ENCODE results near the gene PPP1R37. TPM values are rescaled to one million over a fixed set of nuclear protein-coding genes. Genes with fewer than 3 reads are reported as not detected.

Gene PPP1R37
- total and polyA plus RNA-seq, 2 of the 13 experiments (the other 11 are each of a cell fraction or from before 2014, with no cell fraction given) = 9.0 to 14.3 TPM

DNA sequence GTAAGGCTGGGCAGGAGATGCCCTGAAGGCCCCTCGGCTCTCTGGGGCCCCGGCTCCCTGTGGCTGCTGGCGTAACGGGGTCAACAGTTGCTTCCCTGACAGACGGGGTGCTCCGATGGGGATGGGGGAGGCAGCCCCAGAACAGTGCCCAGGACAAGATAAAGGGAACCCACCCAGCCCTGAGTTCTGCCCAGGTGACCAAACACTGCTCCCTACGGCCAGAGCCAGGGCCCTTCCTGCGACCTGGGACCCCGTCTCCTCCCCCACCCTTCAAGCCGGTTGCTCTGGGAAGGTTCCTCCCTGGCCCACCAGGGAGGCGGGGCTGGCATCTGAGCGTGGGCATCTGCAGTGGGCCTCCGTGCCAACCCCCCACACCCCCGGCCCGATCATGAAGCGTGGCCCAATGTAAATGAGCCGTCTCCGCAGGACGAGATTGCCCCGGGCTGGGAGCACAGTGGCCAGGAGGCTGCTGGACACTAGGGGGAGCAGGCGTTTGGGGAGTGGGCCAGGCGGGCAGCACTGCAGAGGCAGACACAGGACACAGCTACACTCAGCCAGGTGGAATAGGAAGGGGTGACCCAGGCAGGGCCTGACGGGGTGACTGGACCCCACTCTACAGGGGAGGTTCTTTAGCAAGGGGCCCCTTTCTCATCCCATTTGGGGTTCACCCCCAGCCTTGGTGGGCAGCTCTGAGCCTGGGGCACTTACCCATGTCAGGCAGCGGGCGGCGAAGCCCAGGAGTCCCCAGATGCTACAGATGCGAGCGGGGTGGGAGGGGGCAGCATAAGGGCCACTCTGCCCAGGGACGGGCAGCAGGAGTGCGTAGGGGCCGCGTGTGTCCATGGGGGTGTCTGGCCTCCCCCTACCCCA, 69.0 kb downstream of the PPP1R37 start (continued):
- TF ChIP-seq NFKB2 (CRISPR knock-in tag; IDR thresholded peaks at IDR 0.05; ENCODE audit: borderline replicate concordance) (peak; percentile 38; the same call in 1 of the 2 replicates), ZZZ3 (CRISPR knock-in tag; IDR thresholded peaks at IDR 0.05; ENCODE audit: borderline replicate concordance) (no peak), FOXJ3 (CRISPR knock-in tag; IDR thresholded peaks at IDR 0.05; ENCODE audit: borderline replicate concordance) (no peak), SPEN (CRISPR knock-in tag; IDR thresholded peaks at IDR 0.05; ENCODE audit: low read depth) (0 out of 2 replicates have a peak, but pooled peaks have one; percentile 27), THAP11 (CRISPR knock-in tag; IDR thresholded peaks at IDR 0.05) (no peak), EEA1 (CRISPR knock-in tag; IDR thresholded peaks at IDR 0.05; ENCODE audit: borderline replicate concordance) (0 out of 2 replicates have a peak, but pooled peaks have one; percentile 15), NBN (conservative IDR thresholded peaks at IDR 0.05) (no peak), POLR2AphosphoS2 (IDR thresholded peaks at IDR 0.05; ENCODE audit: low read depth, low read length) (no peak), ZNF24 (IDR thresholded peaks at IDR 0.05) (no peak), DNMT3B (CRISPR knock-in tag; conservative IDR thresholded peaks at IDR 0.05) (no peak), KLF9 (CRISPR knock-in tag; IDR thresholded peaks at IDR 0.05; ENCODE audit: low read depth) (no peak)
- TF ChIP-seq, protein P1, sequence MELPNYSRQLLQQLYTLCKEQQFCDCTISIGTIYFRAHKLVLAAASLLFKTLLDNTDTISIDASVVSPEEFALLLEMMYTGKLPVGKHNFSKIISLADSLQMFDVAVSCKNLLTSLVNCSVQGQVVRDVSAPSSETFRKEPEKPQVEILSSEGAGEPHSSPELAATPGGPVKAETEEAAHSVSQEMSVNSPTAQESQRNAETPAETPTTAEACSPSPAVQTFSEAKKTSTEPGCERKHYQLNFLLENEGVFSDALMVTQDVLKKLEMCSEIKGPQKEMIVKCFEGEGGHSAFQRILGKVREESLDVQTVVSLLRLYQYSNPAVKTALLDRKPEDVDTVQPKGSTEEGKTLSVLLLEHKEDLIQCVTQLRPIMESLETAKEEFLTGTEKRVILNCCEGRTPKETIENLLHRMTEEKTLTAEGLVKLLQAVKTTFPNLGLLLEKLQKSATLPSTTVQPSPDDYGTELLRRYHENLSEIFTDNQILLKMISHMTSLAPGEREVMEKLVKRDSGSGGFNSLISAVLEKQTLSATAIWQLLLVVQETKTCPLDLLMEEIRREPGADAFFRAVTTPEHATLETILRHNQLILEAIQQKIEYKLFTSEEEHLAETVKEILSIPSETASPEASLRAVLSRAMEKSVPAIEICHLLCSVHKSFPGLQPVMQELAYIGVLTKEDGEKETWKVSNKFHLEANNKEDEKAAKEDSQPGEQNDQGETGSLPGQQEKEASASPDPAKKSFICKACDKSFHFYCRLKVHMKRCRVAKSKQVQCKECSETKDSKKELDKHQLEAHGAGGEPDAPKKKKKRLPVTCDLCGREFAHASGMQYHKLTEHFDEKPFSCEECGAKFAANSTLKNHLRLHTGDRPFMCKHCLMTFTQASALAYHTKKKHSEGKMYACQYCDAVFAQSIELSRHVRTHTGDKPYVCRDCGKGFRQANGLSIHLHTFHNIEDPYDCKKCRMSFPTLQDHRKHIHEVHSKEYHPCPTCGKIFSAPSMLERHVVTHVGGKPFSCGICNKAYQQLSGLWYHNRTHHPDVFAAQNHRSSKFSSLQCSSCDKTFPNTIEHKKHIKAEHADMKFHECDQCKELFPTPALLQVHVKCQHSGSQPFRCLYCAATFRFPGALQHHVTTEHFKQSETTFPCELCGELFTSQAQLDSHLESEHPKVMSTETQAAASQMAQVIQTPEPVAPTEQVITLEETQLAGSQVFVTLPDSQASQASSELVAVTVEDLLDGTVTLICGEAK (IDR thresholded peaks at IDR 0.05) = no peak
- TF ChIP-seq, protein P1 (CRISPR knock-in tag; IDR thresholded peaks at IDR 0.05) = peak; percentile 25; the same call in 1 of the 2 replicates
- TF ChIP-seq, protein P2, sequence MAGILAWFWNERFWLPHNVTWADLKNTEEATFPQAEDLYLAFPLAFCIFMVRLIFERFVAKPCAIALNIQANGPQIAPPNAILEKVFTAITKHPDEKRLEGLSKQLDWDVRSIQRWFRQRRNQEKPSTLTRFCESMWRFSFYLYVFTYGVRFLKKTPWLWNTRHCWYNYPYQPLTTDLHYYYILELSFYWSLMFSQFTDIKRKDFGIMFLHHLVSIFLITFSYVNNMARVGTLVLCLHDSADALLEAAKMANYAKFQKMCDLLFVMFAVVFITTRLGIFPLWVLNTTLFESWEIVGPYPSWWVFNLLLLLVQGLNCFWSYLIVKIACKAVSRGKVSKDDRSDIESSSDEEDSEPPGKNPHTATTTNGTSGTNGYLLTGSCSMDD (CRISPR knock-in tag; IDR thresholded peaks at IDR 0.05) = no peak
- TF ChIP-seq, protein P3, sequence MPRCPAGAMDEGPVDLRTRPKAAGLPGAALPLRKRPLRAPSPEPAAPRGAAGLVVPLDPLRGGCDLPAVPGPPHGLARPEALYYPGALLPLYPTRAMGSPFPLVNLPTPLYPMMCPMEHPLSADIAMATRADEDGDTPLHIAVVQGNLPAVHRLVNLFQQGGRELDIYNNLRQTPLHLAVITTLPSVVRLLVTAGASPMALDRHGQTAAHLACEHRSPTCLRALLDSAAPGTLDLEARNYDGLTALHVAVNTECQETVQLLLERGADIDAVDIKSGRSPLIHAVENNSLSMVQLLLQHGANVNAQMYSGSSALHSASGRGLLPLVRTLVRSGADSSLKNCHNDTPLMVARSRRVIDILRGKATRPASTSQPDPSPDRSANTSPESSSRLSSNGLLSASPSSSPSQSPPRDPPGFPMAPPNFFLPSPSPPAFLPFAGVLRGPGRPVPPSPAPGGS (CRISPR knock-in tag; IDR thresholded peaks at IDR 0.05) = no peak
- TF ChIP-seq, protein P4, sequence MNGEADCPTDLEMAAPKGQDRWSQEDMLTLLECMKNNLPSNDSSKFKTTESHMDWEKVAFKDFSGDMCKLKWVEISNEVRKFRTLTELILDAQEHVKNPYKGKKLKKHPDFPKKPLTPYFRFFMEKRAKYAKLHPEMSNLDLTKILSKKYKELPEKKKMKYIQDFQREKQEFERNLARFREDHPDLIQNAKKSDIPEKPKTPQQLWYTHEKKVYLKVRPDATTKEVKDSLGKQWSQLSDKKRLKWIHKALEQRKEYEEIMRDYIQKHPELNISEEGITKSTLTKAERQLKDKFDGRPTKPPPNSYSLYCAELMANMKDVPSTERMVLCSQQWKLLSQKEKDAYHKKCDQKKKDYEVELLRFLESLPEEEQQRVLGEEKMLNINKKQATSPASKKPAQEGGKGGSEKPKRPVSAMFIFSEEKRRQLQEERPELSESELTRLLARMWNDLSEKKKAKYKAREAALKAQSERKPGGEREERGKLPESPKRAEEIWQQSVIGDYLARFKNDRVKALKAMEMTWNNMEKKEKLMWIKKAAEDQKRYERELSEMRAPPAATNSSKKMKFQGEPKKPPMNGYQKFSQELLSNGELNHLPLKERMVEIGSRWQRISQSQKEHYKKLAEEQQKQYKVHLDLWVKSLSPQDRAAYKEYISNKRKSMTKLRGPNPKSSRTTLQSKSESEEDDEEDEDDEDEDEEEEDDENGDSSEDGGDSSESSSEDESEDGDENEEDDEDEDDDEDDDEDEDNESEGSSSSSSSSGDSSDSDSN (CRISPR knock-in tag; IDR thresholded peaks at IDR 0.05) = peak; percentile 43; the same call in 1 of the 2 replicates

Measured in HepG2 (cell line).